Body of pancreas (tissue), 4 donors: ENCODE measurements around the gene HAPLN3.

Experiments
- CTCF ChIP-seq, 7 experiments: fragments of 450-650 bp in 4 of 7; fragments of 200-600 bp in 3 of 7; sonication (generic) in 3 of 7; IDR thresholded peaks; one replicate each; pipeline ENCODE4 v1.5.1; 2016 to 2019; ENCODE audit warnings: antibody characterized with exemption in 7 of 7
- POLR2A ChIP-seq, 3 donors: fragments of 450-650 bp; IDR thresholded peaks; one replicate each; pipeline ENCODE4 v1.6.1; 2016; ENCODE audit warnings: antibody characterized with exemption in 3 of 3, mild to moderate bottlenecking in 2 of 3

GRCh38 chr15:88839961-88840360, 55.4 kb downstream of the HAPLN3 start:
- TF ChIP-seq CTCF (IDR thresholded peaks at IDR 0.05): no peak
- no peak for TF ChIP-seq POLR2A (IDR thresholded peaks at IDR 0.05)
